ENCODE results near the gene PAK6. TPM values are rescaled to one million over a fixed set of nuclear protein-coding genes. Genes with fewer than 3 reads are reported as not detected.

PAK6 gene
- total RNA-seq, 1 donor from 2014 or later, result 0.26 TPM

DNA sequence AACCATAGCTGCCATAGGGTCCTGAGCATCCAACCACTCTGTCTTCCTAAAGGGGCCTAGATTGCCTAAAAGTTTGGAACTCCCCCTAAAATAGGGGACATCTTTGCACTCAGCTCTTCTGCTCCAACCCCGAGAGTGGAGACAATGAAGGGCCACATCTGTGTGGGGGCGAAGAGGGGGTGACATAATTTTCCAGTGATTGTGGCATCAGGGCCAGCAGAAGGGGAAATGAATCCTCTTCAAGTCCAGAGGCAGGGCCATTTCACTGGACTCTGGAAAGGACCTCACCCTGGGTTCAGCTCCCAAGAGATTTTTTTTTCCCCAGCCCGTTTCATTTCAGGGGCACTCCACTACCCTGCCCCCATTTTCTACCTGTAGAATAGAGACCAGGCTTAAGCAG, 48.6 kb downstream of the PAK6 start:
- Mint-ChIP-seq H3K4me1 (ENCODE audit: low read depth) (no peaks in the 10 kb centered on the region), H3K27me3 (ENCODE audit: insufficient read depth) (peaks cover 12% of the 10 kb centered on the region), H3K36me3 (ENCODE audit: low read depth) (peaks cover 12% of the 10 kb centered on the region), H3K4me3 (no peak overlapping the region), H3K9me3 (no peaks in the 10 kb centered on the region), H3K27ac (no peak overlapping the region)
- no peak for DNase-seq (ENCODE audit: low spot score)
- intact Hi-C loops (cut with micrococcal nuclease), result no loop called here

GRCh38 chr15:40287968-40288367, 49.1 kb downstream of the PAK6 start:
- Mint-ChIP-seq H3K27ac (no peak overlapping the region), H3K36me3 (ENCODE audit: low read depth) (peaks cover 12% of the 10 kb centered on the region)

DNA sequence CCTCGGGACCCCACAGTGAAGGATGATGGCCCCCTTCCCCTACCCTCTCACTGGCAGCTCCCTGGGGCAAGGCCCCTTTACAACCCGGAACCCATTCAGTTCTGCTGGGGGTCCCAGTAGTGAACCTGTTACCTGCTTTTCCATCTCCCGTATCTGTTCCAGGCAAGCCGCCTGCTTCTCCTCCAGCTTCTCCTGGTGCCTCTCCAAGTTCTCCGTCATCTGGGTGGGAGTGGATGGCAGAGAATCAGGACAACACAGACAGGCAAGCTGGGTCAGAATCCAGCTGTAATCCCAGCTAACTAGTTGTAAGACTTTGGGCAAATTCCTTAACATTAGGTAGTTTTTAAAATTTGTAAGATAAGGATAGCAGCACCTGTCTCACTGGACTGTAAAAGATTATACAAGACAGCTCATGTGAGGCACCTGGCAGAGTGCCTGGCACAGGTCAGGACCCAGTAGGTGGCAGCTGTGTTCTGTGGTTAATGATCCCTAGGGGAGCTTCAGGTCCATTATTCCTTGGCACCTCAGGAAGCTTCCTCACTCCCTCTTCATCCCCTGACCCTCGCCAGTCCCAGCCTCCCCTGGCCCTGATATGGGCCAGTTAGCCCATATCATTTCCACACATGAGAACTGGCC, 50.4 kb downstream of the PAK6 start:
- no peak overlapping the region for H3K4me3 Mint-ChIP-seq
- no peaks in the 10 kb centered on the region for H3K9me3 Mint-ChIP-seq

More at GRCh38 chr15:40287968-40288367, 49.1 kb downstream of the PAK6 start:
- H3K4me3 Mint-ChIP-seq, result no peak overlapping the region
- DNase-seq (ENCODE audit: low spot score), result no peak
- H3K9me3 Mint-ChIP-seq, result no peaks in the 10 kb centered on the region
- no peaks in the 10 kb centered on the region for H3K4me1 Mint-ChIP-seq (ENCODE audit: low read depth)
- intact Hi-C loops (cut with micrococcal nuclease), result no loop called here
- peaks cover 12% of the 10 kb centered on the region for H3K27me3 Mint-ChIP-seq (ENCODE audit: insufficient read depth)

GRCh38 chr15:40290545-40290917, 51.7 kb downstream of the PAK6 start:
- Mint-ChIP-seq H3K27me3 (ENCODE audit: insufficient read depth) (no peaks in the 10 kb centered on the region), H3K9me3 (no peaks in the 10 kb centered on the region), H3K4me1 (ENCODE audit: low read depth) (no peaks in the 10 kb centered on the region), H3K36me3 (ENCODE audit: low read depth) (peaks cover 10% of the 10 kb centered on the region), H3K27ac (no peak overlapping the region), H3K4me3 (no peak overlapping the region)
- no peak for DNase-seq (ENCODE audit: low spot score)
- intact Hi-C loops (cut with micrococcal nuclease), result no loop called here

More for the DNA sequence above, 50.4 kb downstream of the PAK6 start:
- H3K4me1 Mint-ChIP-seq (ENCODE audit: low read depth), result no peaks in the 10 kb centered on the region
- H3K27me3 Mint-ChIP-seq (ENCODE audit: insufficient read depth), result peaks cover 2% of the 10 kb centered on the region
- H3K36me3 Mint-ChIP-seq (ENCODE audit: low read depth), result peaks cover 11% of the 10 kb centered on the region
- no peak overlapping the region for H3K27ac Mint-ChIP-seq
- no peak for DNase-seq (ENCODE audit: low spot score)
- intact Hi-C loops (cut with micrococcal nuclease), result no loop called here

GRCh38 chr15:40290918-40291574, 52.2 kb downstream of the PAK6 start:
- intact Hi-C loops (cut with micrococcal nuclease), result no loop called here
- Mint-ChIP-seq H3K27me3 (ENCODE audit: insufficient read depth) (no peaks in the 10 kb centered on the region), H3K4me1 (ENCODE audit: low read depth) (no peaks in the 10 kb centered on the region), H3K4me3 (no peak overlapping the region), H3K36me3 (ENCODE audit: low read depth) (peaks cover 10% of the 10 kb centered on the region), H3K9me3 (no peaks in the 10 kb centered on the region), H3K27ac (no peak overlapping the region)
- DNase-seq (ENCODE audit: low spot score), result no peak

- no peak overlapping the region for H3K27ac Mint-ChIP-seq
These were observed 53.4 kb downstream of the PAK6 start for GRCh38 chr15:40292246-40292645.

DNA sequence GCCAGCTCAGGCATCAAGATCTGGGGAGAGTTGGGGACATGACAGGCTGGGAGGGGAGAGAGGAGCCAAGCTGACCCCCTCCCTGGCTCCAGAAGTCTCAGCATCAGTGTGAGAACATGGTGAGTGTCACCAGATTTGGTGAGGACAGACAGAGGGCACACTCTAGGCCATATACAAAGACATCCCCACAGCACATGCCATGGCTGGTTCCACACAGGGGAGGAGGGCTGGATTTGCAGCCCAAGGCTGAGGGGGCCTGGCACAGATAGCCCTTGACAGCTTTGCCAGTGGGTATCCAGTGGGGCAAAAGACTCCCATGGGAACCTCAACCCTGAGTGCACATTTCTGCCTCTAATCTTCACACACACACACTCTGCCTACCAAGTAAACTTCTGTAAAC, 54.1 kb downstream of the PAK6 start:
- no peak for DNase-seq (ENCODE audit: low spot score)
- Mint-ChIP-seq H3K36me3 (ENCODE audit: low read depth) (peaks cover 19% of the 10 kb centered on the region), H3K27ac (no peak overlapping the region), H3K4me1 (ENCODE audit: low read depth) (no peaks in the 10 kb centered on the region), H3K4me3 (no peak overlapping the region), H3K9me3 (no peaks in the 10 kb centered on the region), H3K27me3 (ENCODE audit: insufficient read depth) (no peaks in the 10 kb centered on the region)
- intact Hi-C loops (cut with micrococcal nuclease), result no loop called here

More at GRCh38 chr15:40292246-40292645, 53.4 kb downstream of the PAK6 start:
- Mint-ChIP-seq H3K27me3 (ENCODE audit: insufficient read depth) (no peaks in the 10 kb centered on the region), H3K4me3 (no peak overlapping the region), H3K9me3 (no peaks in the 10 kb centered on the region), H3K4me1 (ENCODE audit: low read depth) (no peaks in the 10 kb centered on the region), H3K36me3 (ENCODE audit: low read depth) (peaks cover 17% of the 10 kb centered on the region)
- intact Hi-C loops (cut with micrococcal nuclease), result no loop called here
- DNase-seq (ENCODE audit: low spot score), result no peak

- H3K36me3 Mint-ChIP-seq (ENCODE audit: low read depth), result peaks cover 22% of the 10 kb centered on the region
- no peak overlapping the region for H3K27ac Mint-ChIP-seq
- H3K27me3 Mint-ChIP-seq (ENCODE audit: insufficient read depth), result no peaks in the 10 kb centered on the region
- no peaks in the 10 kb centered on the region for H3K9me3 Mint-ChIP-seq
- H3K4me3 Mint-ChIP-seq, result no peak overlapping the region
- no peak for DNase-seq (ENCODE audit: low spot score)
- intact Hi-C loops (cut with micrococcal nuclease), result no loop called here
- no peaks in the 10 kb centered on the region for H3K4me1 Mint-ChIP-seq (ENCODE audit: low read depth)
These were observed 55.3 kb downstream of the PAK6 start for GRCh38 chr15:40293905-40294895.

- Mint-ChIP-seq H3K27ac (no peak overlapping the region), H3K9me3 (peaks cover 5% of the 10 kb centered on the region), H3K36me3 (ENCODE audit: low read depth) (peaks cover 27% of the 10 kb centered on the region), H3K27me3 (ENCODE audit: insufficient read depth) (no peaks in the 10 kb centered on the region), H3K4me3 (no peak overlapping the region), H3K4me1 (ENCODE audit: low read depth) (no peaks in the 10 kb centered on the region)
- intact Hi-C loops (cut with micrococcal nuclease), result no loop called here
- no peak for DNase-seq (ENCODE audit: low spot score)
These were observed 56.4 kb downstream of the PAK6 start for GRCh38 chr15:40295297-40295696.

- Mint-ChIP-seq H3K36me3 (ENCODE audit: low read depth) (peaks cover 32% of the 10 kb centered on the region), H3K27me3 (ENCODE audit: insufficient read depth) (no peaks in the 10 kb centered on the region), H3K4me3 (no peak overlapping the region)
These were observed 57.2 kb downstream of the PAK6 start for GRCh38 chr15:40295877-40296560.

DNA sequence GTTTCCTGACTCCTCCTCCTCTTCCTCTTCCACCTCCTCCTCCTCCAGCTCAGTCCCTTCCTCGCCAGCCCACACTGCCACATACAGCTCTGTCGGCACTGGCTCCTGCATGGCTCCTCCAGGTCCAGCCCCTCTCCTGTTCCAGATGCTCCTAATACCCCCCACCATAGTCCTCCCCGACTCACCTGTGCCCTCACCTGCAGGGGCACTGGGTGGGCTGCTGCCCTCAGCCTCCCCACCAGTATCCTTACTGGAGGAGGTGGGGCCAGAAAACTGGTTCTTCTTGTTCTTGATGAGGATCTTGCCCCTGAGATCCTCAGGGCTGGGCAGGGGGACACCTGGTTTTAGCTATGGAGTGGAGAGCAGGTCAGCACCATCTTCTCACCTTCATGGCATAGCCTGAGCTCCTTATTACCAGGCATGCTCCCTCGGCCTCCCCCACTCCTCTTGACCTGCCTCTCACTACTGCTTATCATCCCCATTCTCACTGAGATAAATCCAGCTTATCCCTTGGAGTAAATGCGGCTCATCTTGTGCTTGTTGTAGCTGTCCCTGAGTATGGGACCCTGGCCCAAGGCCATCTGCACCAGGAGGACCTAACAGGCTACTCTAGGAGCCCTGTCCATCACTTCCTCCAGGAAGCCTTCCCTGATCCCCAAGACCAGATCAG, 57.8 kb downstream of the PAK6 start:
- H3K4me3 Mint-ChIP-seq, result no peak overlapping the region
- no peaks in the 10 kb centered on the region for H3K27me3 Mint-ChIP-seq (ENCODE audit: insufficient read depth)
- H3K27ac Mint-ChIP-seq, result no peak overlapping the region
- H3K4me1 Mint-ChIP-seq (ENCODE audit: low read depth), result no peaks in the 10 kb centered on the region
- peaks cover 5% of the 10 kb centered on the region for H3K9me3 Mint-ChIP-seq
- peaks cover 36% of the 10 kb centered on the region for H3K36me3 Mint-ChIP-seq (ENCODE audit: low read depth)
- no peak for DNase-seq (ENCODE audit: low spot score)
- intact Hi-C loops (cut with micrococcal nuclease), result no loop called here

More at GRCh38 chr15:40295877-40296560, 57.2 kb downstream of the PAK6 start:
- H3K27ac Mint-ChIP-seq, result no peak overlapping the region
- H3K4me1 Mint-ChIP-seq (ENCODE audit: low read depth), result no peaks in the 10 kb centered on the region
- no peak for DNase-seq (ENCODE audit: low spot score)
- intact Hi-C loops (cut with micrococcal nuclease), result no loop called here
- H3K9me3 Mint-ChIP-seq, result peaks cover 5% of the 10 kb centered on the region

DNA sequence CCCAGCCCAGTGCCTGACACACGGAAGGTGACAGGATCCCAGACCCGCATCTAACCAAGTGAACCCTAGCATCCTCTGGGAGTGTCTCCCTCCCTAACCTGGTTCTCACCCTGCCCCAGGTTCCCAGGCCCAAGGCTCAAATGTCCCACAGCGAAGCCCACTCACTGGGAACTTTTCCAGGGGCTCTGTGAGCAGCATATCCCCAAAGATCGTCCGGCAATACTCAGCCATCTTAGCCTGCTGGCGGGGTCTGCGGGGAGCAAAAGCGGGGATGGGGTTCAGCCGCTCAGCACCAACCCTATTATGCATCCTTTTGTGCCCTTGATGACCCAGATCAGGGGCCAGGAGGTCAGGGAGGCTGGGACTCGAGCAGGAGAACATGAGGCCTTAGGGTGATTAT, 58.5 kb downstream of the PAK6 start:
- Mint-ChIP-seq H3K36me3 (ENCODE audit: low read depth) (peaks cover 41% of the 10 kb centered on the region), H3K4me1 (ENCODE audit: low read depth) (no peaks in the 10 kb centered on the region), H3K27ac (no peak overlapping the region), H3K27me3 (ENCODE audit: insufficient read depth) (no peaks in the 10 kb centered on the region), H3K9me3 (peaks cover 5% of the 10 kb centered on the region), H3K4me3 (no peak overlapping the region)
- DNase-seq (ENCODE audit: low spot score), result no peak
- intact Hi-C loops (cut with micrococcal nuclease), result no loop called here

All from activated T-helper 1 cell treated with anti-CD3 and anti-CD28 coated beads, Interleukin-12 subunit alpha, Interleukin-12 subunit beta, Interleukin-2, Interleukin-4 antibody, amounts not matched to agents 30 ng/mL and 10 ng/mL and 1 ng/mL, durations not matched to agents 14 hours and 24 hours and 36 hours (primary cell).